Ovary (tissue), 10 donors: ENCODE measurements around the gene DACT2. TPM values are rescaled to one million over a fixed set of nuclear protein-coding genes. Genes with fewer than 3 reads are reported as not detected.

ENCODE experiments used
- DNase-seq, 5 donors: peaks; one replicate each; pipeline ENCODE4 v3.0.0-alpha.2; 2019 to 2020
- H3K27ac ChIP-seq, 2 donors: fragments of 200-600 bp; one replicate each; pipeline versions ENCODE4 v1.5.1 to v1.8.0; 2019 to 2022
- H3K27me3 ChIP-seq: fragments of 200-600 bp; one replicate; pipeline ENCODE4 v1.8.0; 2022
- H3K36me3 ChIP-seq: fragments of 200-600 bp; sonication (generic); one replicate; pipeline ENCODE4 v1.5.1; 2019
- H3K4me1 ChIP-seq: one replicate; pipeline ENCODE4 v1.8.1; 2013; ENCODE audit warnings: mild to moderate bottlenecking, moderate library complexity; ENCODE audit not compliant: insufficient read depth
- H3K4me3 ChIP-seq: fragments of 200-600 bp; sonication (generic); one replicate; pipeline ENCODE4 v1.5.1; 2017
- H3K9me3 ChIP-seq, 2 donors: fragments of 200-600 bp in 1 of 2; sonication (generic) in 1 of 2; one replicate each; pipeline versions ENCODE4 v1.5.1 to v1.8.1; 2013 to 2019; ENCODE audit warnings: mild to moderate bottlenecking in 1 of 2, moderate library complexity in 1 of 2
- EP300 ChIP-seq: sonication (generic); formaldehyde crosslinking; IDR thresholded peaks from one replicate; pipeline ENCODE4 v1.6.1; 2017; ENCODE audit warnings: antibody characterized with exemption
- POLR2A ChIP-seq: fragments of 450-650 bp; IDR thresholded peaks from one replicate; pipeline ENCODE4 v1.6.1; 2017; ENCODE audit warnings: antibody characterized with exemption, mild to moderate bottlenecking, moderate library complexity
- WGBS, 3 donors: extraction: QIAGEN DNeasy Blood & Tissue Kit in 1 of 3; methylation state at CpG; one replicate each; pipeline versions ENCODE4 v1.1.5 to v1.1.7; 2013 to 2017; 5-methylcytosine and 5-hydroxymethylcytosine counted together
- intact Hi-C, 4 donors: fragments of 100-400 bp; cut with DNase I; formaldehyde crosslinking; loops; one replicate each; pipeline versions ENCODE4 v1.11.0 to v1.15.1; 2022 to 2023
- long read RNA-seq, 3 donors: library from polyadenylated mRNA in 2 of 3; unstranded in 2 of 3; transcript quantifications; one replicate each; pipeline ENCODE4 v2.0.0 and lab custom pipeline, GENCODE V29; 2021 to 2026
- polyA plus RNA-seq, 2 donors: library from polyadenylated mRNA; stranded (reverse); fragments of 200-250 nt in 1 of 2; fragments of 350-450 nt in 1 of 2; fragmentation: Illumina TruSeq in 1 of 2; extraction: RNeasy Lipid Tissue Mini Kit (QIAGEN cat#74804) in 1 of 2; gene quantifications; one replicate each; pipeline ENCODE4 v1.2.3, GENCODE V29; 2013 to 2014
- total RNA-seq, 7 donors: library from RNA; depleted of rRNA in 2 of 7; stranded (reverse); fragments of >200 nt in 2 of 7; fragmentation: NEBNext Ultra II Directional in 3 of 7; extraction: Animal tissue kit (Norgen Biotek cat#: 25700) in 3 of 7; gene quantifications; one replicate each; pipeline versions ENCODE4 v1.1.0 to v1.2.4, GENCODE V29; 2016 to 2023
- TF ChIP-seq, protein P1 (sequence below), 3 donors: fragments of 450-650 bp in 2 of 3; fragments of 200-600 bp in 1 of 3; IDR thresholded peaks; one replicate each; pipeline versions ENCODE4 v1.5.1 to v1.8.0; 2016 to 2022; ENCODE audit warnings: antibody characterized with exemption in 3 of 3, mild to moderate bottlenecking in 1 of 3
- donor health status: DM: no; HTN: no; CAD: no; lungs with moderate emphysema.
- donor health status: DM: no; HTN: no; CAD: no.
- donor health status: Bipolar disorder and iron deficiency.
- donor health status: DM: yes; HTN: yes; CAD: no.
- donor health status: DM: no; HTN: no; CAD: no.
- donor health status: DM: yes; HTN: yes; CAD: no.

The DACT2 gene, protein sequence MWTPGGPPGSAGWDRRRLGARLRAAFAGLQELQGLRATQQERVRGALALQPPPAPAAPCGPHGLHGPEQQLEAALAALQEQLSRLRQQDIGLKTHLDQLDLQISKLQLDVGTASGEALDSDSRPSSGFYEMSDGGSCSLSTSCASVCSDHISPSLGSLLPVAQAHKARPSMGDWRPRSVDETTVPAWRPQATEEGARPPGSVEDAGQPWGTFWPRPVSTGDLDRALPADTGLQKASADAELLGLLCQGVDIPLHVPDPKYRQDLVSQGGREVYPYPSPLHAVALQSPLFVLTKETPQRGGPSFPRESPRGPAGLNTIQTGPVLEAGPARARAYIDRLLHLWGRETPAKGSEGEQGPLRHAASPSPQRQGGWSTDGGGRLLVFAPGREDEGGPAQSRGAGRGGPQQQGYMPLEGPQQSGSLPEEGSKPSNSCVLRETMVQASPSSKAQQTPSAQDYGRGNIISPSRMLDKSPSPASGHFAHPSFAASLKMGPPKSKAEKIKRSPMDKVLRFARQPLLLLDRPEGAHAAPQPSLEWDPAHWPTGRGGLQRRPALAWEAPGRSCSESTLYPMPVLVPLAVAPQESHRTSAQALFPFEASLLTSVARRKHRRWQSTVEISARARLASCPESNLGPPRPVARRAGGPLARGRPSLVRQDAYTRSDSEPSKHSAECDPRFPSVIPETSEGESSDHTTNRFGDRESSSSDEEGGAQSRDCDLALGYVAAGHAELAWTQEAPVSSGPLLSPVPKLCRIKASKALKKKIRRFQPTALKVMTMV
- total RNA-seq (1 to 10 TPM in 3 of 7 donors, under 1 TPM in 2, not detected in 2; 0.17 to 4.4 (median 1.3) TPM), polyA plus RNA-seq (under 1 TPM; 0.17 to 0.27 TPM)
- long read RNA-seq, donor 1, result 0 reads
- long read RNA-seq, donor 2, partial matches to known transcripts, result 0 of 2 reads
- long read RNA-seq, donor 2, other reads (novel, unspliced or antisense), result 0 of 2 reads
- long read RNA-seq, donor 3, partial matches to known transcripts, result 0 of 4 reads
- long read RNA-seq, donor 3, other reads (novel, unspliced or antisense), result 1 of 4 reads

DNA sequence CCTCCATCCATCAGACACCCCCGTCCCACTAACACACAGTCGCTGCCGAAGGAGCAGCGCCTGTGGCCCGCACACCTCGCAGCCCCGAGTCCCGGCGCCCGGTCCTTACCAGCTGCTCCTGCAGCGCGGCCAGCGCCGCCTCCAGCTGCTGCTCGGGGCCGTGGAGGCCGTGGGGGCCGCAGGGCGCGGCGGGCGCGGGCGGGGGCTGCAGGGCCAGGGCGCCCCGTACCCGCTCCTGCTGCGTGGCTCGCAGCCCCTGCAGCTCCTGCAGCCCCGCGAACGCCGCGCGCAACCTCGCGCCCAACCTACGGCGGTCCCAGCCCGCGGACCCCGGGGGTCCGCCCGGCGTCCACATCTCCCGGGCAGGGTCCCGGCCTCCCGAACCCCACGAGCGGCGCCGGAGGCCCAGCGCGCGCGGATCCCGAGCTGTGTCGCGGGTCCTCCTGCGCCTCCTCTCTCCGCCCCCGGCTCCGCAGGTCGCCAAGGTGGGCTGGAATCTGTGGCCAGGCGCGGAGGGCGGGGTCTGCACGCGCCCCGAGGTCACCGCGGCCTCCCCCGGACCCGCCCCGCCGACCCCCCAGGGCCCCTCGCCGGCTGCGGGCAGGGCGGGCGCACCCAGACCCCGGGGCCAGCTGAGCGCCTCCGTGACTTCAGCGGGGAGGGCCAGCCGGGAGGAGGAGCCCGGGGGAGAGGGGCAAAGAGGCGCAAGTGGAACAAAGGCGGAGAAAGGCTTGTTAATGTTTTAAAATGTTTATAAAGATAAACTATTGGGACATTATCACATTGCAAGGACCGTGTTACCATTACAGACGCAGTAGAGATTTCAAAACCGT is at the start of gene DACT2:
DACT2 (minus strand) TSS at position 499 of the 833 bp plus-strand sequence; CDS start at position 355, 144 bp downstream.
- Histone ChIP-seq H3K27ac (no peak within 1 kb of the TSS), H3K4me3 (peak within 1 kb of the TSS; percentile 37), H3K4me1 (no peaks in the 10 kb centered on the region), H3K27me3 (no peaks in the 10 kb centered on the region), H3K36me3 (no peaks in the 10 kb centered on the region), H3K9me3 (no peaks in the 10 kb centered on the region)
- intact Hi-C loops, result no loop called here
- DNase-seq, result no peak
- WGBS, 3 donors, result 1 to 2% (median 1%) methylated on average over 64 to 92 of the region's 92 CpGs
- TF ChIP-seq EP300, result no peak
- TF ChIP-seq POLR2A, result no peak
- TF ChIP-seq, protein P1, sequence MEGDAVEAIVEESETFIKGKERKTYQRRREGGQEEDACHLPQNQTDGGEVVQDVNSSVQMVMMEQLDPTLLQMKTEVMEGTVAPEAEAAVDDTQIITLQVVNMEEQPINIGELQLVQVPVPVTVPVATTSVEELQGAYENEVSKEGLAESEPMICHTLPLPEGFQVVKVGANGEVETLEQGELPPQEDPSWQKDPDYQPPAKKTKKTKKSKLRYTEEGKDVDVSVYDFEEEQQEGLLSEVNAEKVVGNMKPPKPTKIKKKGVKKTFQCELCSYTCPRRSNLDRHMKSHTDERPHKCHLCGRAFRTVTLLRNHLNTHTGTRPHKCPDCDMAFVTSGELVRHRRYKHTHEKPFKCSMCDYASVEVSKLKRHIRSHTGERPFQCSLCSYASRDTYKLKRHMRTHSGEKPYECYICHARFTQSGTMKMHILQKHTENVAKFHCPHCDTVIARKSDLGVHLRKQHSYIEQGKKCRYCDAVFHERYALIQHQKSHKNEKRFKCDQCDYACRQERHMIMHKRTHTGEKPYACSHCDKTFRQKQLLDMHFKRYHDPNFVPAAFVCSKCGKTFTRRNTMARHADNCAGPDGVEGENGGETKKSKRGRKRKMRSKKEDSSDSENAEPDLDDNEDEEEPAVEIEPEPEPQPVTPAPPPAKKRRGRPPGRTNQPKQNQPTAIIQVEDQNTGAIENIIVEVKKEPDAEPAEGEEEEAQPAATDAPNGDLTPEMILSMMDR (IDR thresholded peaks at IDR 0.05), result no peak

DNA sequence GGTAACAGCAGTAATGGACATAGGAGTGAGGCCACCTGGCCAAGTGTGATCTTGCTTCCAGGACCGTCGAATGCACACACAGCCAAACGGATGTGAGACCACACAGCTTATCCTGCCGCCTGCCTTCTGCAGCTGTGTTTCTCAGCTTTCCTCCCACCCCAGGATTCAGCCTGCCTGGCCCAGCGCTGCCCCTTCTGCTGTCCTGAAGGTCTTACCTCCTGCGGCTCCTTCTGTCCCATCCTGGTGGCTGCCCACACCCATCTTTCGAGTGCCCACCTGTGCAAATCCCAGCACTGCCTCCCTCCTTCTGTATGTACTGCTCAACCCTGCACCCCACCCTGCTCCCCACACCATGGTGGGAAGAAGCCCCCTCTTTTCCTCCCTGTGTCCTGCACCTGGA is 49.4 kb upstream of the DACT2 start:
- WGBS, 3 donors, result 64 to 79% (median 66%) methylated on average over 7 of the region's 7 CpGs
- peak in 2 of 5 donors; percentile 23 to 36 for DNase-seq
- Histone ChIP-seq H3K4me1 (peaks cover 3% of the 10 kb centered on the region), H3K27me3 (no peaks in the 10 kb centered on the region), H3K36me3 (no peaks in the 10 kb centered on the region), H3K27ac (no peak overlapping the region), H3K4me3 (no peak overlapping the region), H3K9me3 (no peaks in the 10 kb centered on the region)
- intact Hi-C loops, result loop anchor here in 1 of 4 donors (10.0 kb wide), 1 partner anchor 214 kb away; no protein-coding TSS in a partner anchor
- TF ChIP-seq POLR2A, result no peak
- TF ChIP-seq, protein P1 (IDR thresholded peaks at IDR 0.05), result no peak
- no peak for TF ChIP-seq EP300

DNA sequence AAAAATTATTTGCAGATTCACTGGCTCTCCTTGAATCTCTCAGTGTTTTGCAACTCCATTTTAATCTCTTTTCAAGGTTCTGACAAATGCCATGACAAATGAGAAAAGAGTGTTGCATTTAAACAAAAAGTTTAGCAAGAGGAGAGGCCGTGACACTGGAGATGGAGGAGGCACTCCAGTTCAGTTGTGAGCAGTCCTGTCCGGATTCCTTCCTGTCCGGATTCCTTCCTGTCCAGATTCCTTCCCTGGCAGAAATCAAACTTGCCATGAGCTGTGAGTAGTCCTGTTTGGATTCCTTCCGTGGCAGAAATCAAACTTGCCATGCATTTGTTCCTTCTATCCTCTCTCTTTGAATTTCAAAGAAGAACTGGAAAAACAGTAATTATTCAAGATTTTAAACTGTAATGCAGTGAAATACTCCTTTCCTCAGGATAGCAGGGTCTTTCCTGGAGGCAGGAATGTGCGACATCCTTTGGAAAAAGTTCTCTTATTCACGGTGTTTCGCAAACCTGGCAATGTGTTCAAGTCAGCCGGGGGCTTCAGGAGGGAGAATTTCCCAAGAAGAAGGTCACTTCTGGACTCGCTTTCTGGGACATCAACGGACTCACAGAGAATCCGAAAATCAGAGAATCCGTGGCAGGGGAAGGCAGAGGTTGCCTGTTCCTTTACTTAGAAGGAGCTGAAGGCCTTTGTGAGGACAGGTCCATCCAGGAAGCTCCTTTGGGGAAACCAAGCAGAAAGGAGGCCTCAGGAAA is 48.7 kb upstream of the DACT2 start:
- H3K4me3 ChIP-seq, result no peak overlapping the region
- peak in 3 of 5 donors; percentile 26 to 42 (median 29) for DNase-seq
- 43 to 49% (median 47%) methylated on average over 12 of the region's 12 CpGs for WGBS, 3 donors
- H3K36me3 ChIP-seq, result no peaks in the 10 kb centered on the region
- H3K27me3 ChIP-seq, result no peaks in the 10 kb centered on the region
- no peaks in the 10 kb centered on the region for H3K9me3 ChIP-seq
- TF ChIP-seq EP300 (no peak), POLR2A (no peak)
- TF ChIP-seq, protein P1 (IDR thresholded peaks at IDR 0.05), result no peak
- peaks cover 3% of the 10 kb centered on the region for H3K4me1 ChIP-seq
- intact Hi-C loops, result loop anchor here in 1 of 4 donors (10.0 kb wide), 1 partner anchor 213 kb away; no protein-coding TSS in a partner anchor
- no peak overlapping the region for H3K27ac ChIP-seq
